GM12872 (cell line): Measurements from ENCODE around the gene EIF4E2.
A peak's percentile ranks its signal among the peaks of the same experiment; 100 is the strongest.

ENCODE experiments used
- CTCF ChIP-seq: IDR thresholded peaks from 3 replicates; pipeline ENCODE4 v1.5.1; 2011; ENCODE audit warnings: low read depth, mild to moderate bottlenecking, low read length, moderate library complexity; ENCODE audit not compliant: insufficient read depth

The EIF4E2 gene

GRCh38 chr2:232609607-232610006 lies 59.1 kb downstream of the EIF4E2 start:
- no peak for TF ChIP-seq CTCF

- no peak for TF ChIP-seq CTCF
Observed at GRCh38 chr2:232610081-232610480, 59.6 kb downstream of the EIF4E2 start.

- no peak for TF ChIP-seq CTCF
Observed at GRCh38 chr2:232611061-232611460, 60.6 kb downstream of the EIF4E2 start.

- peak; percentile 95 for TF ChIP-seq CTCF
Observed at GRCh38 chr2:232611559-232612218, 61.2 kb downstream of the EIF4E2 start.

GRCh38 chr2:232613538-232614134 lies 63.1 kb downstream of the EIF4E2 start:
- TF ChIP-seq CTCF, result no peak

GRCh38 chr2:232615339-232615738 lies 64.8 kb downstream of the EIF4E2 start:
- TF ChIP-seq CTCF, result no peak
